NK-92 (cell line): ENCODE measurements around the gene ABCD2.
"Not testable (repeated sequence)": the region's sequence is repeated elsewhere in the genome, so short reads cannot be mapped to it uniquely, and the experiment has no call there.

Source experiments
- DNase-seq: peaks from one replicate; lab custom pipeline; 2025; ENCODE audit not compliant: unreplicated experiment; lab: John Stamatoyannopoulos, UW

Gene ABCD2

DNA sequence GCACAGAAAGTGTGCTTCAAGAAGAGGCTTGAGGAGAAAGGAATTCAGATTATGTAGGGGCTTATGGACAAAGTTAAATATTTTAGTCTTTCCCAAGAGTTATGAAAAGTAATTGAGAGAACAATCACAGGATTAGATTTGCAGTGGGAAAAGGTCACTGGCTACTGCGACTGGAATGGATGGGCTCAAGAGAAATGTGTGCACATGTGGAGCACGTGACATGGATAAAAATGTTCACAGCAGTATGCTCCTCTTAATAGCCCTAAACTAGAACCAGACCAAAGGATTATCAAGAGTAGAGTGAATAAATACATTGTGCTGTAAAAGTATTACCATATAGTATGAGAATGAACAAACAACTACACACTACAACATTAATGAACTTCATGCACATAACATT, 78.1 kb downstream of the ABCD2 start:
- no peak for DNase-seq

DNA sequence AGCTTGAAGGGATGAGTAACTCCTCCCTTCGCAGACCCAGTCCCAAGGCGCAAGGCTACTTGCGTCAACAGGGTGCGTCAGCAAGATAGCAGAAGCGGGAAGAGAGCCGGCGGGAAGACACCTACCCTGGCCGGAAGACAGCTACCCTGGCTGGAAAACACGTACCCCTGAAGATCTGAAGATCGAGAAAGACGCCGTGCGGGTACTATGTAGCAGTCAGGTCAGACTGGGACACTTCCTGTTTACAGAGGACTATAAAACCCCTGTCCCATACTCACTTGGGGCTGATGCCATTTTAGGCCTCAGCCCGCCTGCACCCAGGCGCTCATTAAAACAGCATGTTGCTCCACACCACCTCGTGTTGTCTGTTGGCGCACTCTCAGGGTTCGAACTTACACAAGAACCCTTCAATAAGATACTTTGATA, 80.9 kb downstream of the ABCD2 start:
- no peak for DNase-seq

DNA sequence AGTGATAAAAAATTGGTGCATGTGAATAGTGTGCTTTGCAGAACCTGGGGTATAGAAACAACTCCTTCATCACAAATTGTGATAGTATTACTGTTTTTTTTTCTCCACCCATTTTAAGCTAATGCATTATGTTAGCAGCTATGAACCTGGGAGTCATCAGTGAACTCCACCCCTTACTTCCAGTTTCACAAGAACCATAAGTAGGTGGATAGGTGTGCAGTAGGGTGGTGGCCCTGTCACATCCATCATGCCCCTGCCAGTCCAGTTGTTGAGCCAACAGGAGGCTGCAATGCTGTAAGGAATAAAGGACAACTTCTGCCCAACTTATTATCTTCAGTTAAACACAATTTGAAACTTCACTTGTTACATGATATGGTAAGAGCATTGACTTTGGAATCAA, 85.7 kb downstream of the ABCD2 start:
- DNase-seq: no peak

DNA sequence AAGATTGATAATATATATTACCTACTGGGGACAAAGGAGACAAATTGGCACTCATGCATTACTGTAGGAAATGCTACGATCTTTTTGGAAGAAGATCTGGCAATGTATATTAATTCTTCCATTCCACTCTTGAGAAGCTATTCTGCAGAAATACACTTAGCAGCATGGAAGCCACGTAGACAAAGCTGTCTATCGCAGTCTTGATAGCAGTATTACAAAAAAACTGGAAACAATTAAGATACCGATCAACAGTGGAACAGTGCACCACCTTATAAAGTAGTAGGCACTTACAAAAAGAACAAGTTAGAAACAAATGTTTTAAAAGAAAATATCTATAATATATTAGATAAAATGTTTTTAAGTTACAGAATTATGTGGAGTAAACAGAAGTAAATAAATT, 87.2 kb downstream of the ABCD2 start:
- DNase-seq: no peak

DNA sequence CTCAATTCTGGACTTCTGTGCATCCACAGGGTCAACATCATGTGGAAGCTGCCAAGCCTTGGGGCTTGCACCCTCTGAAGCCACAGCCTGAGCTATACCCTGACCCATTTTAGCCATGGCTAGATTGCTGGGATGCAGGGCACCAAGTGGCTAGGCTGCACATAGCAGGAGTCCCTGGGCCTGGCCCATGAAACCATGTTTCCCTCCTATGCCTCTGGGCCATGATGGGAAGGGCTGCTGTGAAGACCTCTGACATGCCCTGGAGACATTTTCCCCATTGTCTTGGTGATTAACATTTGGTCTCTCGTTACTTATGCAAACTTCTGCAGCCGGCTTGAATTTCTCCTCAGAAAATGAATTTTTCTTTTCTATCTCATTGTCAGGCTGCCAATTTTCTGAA, 92.6 kb downstream of the ABCD2 start:
- no peak for DNase-seq

DNA sequence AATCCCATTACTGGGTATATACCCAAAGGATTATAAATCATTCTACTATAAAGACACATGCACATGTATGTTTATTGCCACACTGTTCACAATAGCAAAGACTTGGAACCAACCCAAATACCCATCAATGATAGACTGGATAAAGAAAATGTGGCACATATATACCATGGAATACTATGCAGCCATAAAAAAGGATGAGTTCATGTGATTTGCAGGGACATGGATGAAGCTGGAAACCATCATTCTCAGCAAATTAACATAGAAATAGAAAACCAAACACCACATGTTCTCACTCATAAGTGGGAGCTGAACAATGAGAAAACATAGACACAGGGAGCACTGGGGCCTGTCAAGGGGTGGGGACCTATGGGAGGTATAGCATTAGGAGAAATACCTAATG, 97.4 kb downstream of the ABCD2 start:
- DNase-seq: not testable (repeated sequence)

DNA sequence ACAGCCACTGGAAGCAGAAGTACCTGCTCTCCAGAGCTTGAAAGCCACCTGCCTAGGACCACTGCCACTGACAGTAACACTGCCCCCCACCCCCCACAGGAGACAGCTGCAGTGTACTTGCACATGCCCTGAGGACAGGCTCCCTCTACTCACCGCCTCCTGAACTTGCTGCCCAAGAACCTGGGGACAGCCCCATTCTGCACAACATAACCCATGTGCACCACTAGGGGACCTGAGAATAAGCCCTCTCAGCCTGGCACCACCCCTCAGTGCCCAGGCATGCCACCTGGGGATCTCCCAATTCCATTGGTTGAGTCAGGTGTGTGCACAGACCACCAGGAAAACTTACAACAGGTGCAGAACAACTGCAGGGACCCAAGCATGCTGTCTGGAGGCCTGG, 109.6 kb downstream of the ABCD2 start:
- no peak for DNase-seq

DNA sequence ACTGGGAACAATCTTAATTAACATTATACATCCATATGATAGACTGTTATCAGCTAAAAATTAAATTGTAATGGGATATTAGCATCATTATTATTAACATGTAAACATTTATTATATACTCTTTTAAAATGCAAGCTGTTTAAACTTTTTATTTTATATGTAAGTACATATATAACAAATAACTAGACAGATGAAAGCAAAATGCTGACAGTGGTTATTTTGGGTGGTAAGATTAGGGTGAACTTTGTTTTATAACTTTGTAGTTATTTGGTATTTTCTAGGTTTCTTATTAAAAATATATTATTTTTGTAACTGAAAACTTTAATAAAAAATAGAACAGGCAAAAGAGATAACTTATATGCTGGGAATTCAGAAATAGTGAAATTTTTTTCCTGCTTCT, 114.0 kb downstream of the ABCD2 start:
- DNase-seq: no peak

DNA sequence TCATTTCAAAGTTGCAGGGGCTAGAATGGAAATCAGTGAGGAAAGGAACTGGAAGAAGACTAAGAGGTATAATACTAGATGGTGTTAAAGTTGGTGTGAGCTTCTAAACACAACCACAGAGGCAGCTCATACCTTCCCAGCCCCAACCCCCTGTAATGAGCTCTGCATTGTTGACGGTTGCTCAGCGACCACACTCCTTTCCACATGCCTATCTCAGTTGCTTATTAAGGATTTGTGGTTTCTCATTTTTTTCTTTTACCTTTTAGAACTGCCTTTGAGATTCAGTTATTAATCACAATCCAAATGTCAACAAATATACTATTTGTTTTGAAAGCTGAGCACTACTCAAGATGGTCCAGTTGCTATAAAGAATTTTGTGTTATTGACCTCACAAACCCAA, 114.6 kb downstream of the ABCD2 start:
- DNase-seq: no peak

DNA sequence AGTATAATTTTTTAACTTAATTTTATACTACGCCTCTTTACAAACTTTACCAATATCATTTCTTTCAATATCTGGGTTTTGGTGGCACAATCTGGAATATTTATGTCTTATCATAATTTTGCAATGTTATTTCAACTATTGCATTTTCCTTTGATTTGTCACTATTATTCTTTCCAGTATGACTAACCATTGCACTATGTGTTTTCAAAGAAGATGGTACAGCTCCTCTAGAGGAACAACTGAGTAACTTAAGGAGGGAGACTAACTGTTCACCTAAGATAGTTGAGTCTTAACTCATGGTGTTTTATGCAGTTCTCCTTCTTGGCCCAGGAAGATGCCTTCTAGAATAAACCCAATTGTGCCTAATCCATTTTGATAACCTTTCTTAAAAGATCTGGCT, 116.2 kb downstream of the ABCD2 start:
- DNase-seq: no peak

DNA sequence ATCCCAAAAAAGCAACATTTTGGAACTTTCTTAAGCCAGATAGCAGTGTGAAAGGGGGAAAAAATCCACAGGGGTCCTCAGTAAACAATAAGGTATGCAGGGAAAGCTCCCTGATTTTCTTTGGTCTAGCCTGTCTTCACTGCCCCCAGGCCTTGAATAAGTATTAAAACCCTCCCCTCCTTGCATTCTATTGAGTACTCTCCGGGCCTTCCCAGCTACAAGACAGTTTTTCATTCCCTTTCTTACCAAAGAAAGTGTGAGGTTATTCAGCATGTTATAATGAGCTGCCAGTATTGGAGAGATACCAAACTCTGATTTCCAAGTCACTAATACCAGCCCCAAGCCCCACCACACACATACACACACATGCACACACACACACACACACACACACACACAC, 116.9 kb downstream of the ABCD2 start:
- DNase-seq: no peak
